H1 (cell line): ENCODE measurements around the gene CDHR2. TPM values are rescaled to one million over a fixed set of nuclear protein-coding genes. Genes with fewer than 3 reads are reported as not detected.

ENCODE experiments used
- PHF8 ChIP-seq: fragments of 200-600 bp; sonication (generic); conservative IDR thresholded peaks from 2 replicates; pipeline ENCODE4 v1.7.1; 2012; ENCODE audit warnings: low read depth, mild to moderate bottlenecking, inconsistent platforms, low read length, moderate library complexity
- POLR2A ChIP-seq, 2 experiments: IDR thresholded peaks; 1 replicate in 1 of 2; 2 replicates in 1 of 2; pipeline ENCODE4 v1.6.1; 2011; ENCODE audit warnings: low read depth in 2 of 2, low read length in 2 of 2, mild to moderate bottlenecking in 2 of 2; ENCODE audit errors: control extremely low read depth in 1 of 2
- RNF2 ChIP-seq: fragments of 200-900, 300-1000 bp; sonication (generic); IDR thresholded peaks from 2 replicates; pipeline ENCODE4 v1.7.1; 2016; ENCODE audit warnings: borderline replicate concordance, low read depth, mild to moderate bottlenecking, antibody characterized with exemption, low read length; ENCODE audit not compliant: poor library complexity, severe bottlenecking; ENCODE audit errors: missing control alignments
- polyA plus RNA-seq, 7 experiments: library from polyadenylated mRNA; depleted of rRNA in 3 of 7; stranded (reverse) in 5 of 7; unstranded in 2 of 7; fragments of >200 nt in 5 of 7; fragments of 200-250 nt in 2 of 7; gene quantifications; 1 replicate in 5 of 7; 2 replicates in 1 of 7; 4 replicates in 1 of 7; pipeline versions ENCODE4 v1.2.1 to v1.2.3, GENCODE V29; 2011 to 2013; ENCODE audit warnings: missing spikeins in 2 of 7, mixed read lengths in 2 of 7
- total RNA-seq: library from RNA; stranded (reverse); fragmentation: NEBNext Ultra II Directional; extraction: Animal tissue kit (Norgen Biotek cat#: 25700); gene quantifications from 2 replicates; pipeline ENCODE4 v1.2.1, GENCODE V29; 2021
- TF ChIP-seq, protein P1 (sequence below), 3 experiments: IDR thresholded peaks; 1 replicate in 2 of 3; 2 replicates in 1 of 3; pipeline versions ENCODE4 v1.5.1 to v1.6.1; 2011; ENCODE audit warnings: low read length in 3 of 3, mild to moderate bottlenecking in 3 of 3, inconsistent platforms in 2 of 3, low read depth in 1 of 3, moderate library complexity in 1 of 3; ENCODE audit not compliant: insufficient read depth in 1 of 3; ENCODE audit errors: control extremely low read depth in 1 of 3

CDHR2 gene
- total and polyA plus RNA-seq, 2 of the 8 experiments (the other 6 are each of a cell fraction or from before 2014, with no cell fraction given) = 0.02 to 0.43 TPM

DNA sequence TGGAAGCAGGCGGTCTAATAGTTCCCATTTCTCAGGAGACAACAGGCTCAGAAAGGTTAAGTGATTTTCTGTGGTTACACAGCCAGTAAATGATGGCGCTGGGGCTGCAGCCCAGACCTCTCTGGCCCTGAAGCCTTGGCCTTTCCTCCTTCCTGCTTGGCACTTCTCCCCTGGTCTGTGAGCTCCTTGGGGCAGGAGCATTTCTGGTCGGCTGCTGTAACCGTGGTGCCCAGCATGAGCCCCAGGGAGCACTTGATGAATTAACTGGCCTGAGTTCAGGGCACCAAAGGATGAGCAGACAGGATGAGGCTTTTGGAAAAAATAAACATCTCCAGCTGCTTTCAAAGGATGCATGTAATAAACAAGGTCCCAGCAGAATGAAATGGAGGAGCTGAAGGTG, 30.2 kb downstream of the CDHR2 start (continued):
- TF ChIP-seq PHF8 (no peak), POLR2A (IDR thresholded peaks at IDR 0.05; ENCODE audit: control extremely low read depth in 1 of 2, low read depth in 2 of 2, low read length in 2 of 2) (no peak), RNF2 (no peak)
- TF ChIP-seq, protein P1, sequence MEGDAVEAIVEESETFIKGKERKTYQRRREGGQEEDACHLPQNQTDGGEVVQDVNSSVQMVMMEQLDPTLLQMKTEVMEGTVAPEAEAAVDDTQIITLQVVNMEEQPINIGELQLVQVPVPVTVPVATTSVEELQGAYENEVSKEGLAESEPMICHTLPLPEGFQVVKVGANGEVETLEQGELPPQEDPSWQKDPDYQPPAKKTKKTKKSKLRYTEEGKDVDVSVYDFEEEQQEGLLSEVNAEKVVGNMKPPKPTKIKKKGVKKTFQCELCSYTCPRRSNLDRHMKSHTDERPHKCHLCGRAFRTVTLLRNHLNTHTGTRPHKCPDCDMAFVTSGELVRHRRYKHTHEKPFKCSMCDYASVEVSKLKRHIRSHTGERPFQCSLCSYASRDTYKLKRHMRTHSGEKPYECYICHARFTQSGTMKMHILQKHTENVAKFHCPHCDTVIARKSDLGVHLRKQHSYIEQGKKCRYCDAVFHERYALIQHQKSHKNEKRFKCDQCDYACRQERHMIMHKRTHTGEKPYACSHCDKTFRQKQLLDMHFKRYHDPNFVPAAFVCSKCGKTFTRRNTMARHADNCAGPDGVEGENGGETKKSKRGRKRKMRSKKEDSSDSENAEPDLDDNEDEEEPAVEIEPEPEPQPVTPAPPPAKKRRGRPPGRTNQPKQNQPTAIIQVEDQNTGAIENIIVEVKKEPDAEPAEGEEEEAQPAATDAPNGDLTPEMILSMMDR (IDR thresholded peaks at IDR 0.05; ENCODE audit: control extremely low read depth in 1 of 3, insufficient read depth in 1 of 3, low read depth in 1 of 3, low read length in 3 of 3) = no peak
- TF ChIP-seq, all 59 proteins: peak for 0
